ENCODE data around the gene YY1.

Gene YY1

GRCh38 chr14:100323121-100323941 lies 84.4 kb downstream of the YY1 start, which contains the start of gene SLC25A47:
SLC25A47 (plus strand) TSS chr14:100323339; CDS start chr14:100323415, 76 bp downstream.
- no peaks in the 10 kb centered on the region for H3K9me3 ChIP-seq (ENCODE audit: low read depth, low read length)
- H3K36me3 ChIP-seq (ENCODE audit: insufficient read depth, low read length) = no peaks in the 10 kb centered on the region
- no peak for TF ChIP-seq POLR2AphosphoS5 (IDR thresholded peaks at IDR 0.05; ENCODE audit: borderline replicate concordance, low read depth, low read length)
- no peak for TF ChIP-seq FOXP2 (optimal IDR thresholded peaks at IDR 0.05; ENCODE audit: control extremely low read depth, extremely low read length, insufficient read depth)
- TF ChIP-seq EZH2 (IDR thresholded peaks at IDR 0.05) = no peak
- no peak for DNase-seq (ENCODE audit: low read depth, low spot score)
- no peak within 1 kb of the TSS for H3K4me3 ChIP-seq
- H3K27ac ChIP-seq = no peak within 1 kb of the TSS
- no peak within 1 kb of the TSS for H3K9ac ChIP-seq (ENCODE audit: insufficient read length)

DNA sequence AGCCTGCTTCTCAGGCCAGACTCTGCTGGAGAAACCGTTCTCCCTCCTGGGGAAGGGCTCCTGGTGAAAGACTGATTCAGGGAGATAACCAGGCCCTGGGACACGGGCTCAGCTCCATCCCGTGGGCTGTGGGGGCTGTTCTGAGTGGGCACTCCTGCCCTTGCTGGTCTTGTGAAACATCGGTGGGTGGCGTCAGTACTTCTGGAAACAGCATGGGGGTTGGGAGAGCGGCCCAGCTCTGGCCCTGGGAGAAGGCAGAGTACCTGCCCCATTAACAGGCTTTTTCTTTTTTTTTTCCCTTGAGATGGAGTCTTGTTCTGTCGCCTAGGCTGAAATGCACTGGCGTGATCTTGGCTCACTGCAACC lies 85.0 kb downstream of the YY1 start:
- no peaks in the 10 kb centered on the region for H3K36me3 ChIP-seq (ENCODE audit: insufficient read depth, low read length)
- TF ChIP-seq POLR2AphosphoS5 (IDR thresholded peaks at IDR 0.05; ENCODE audit: borderline replicate concordance, low read depth, low read length) (no peak), FOXP2 (optimal IDR thresholded peaks at IDR 0.05; ENCODE audit: control extremely low read depth, extremely low read length, insufficient read depth) (no peak), EZH2 (IDR thresholded peaks at IDR 0.05) (no peak)
- H3K9me3 ChIP-seq (ENCODE audit: low read depth, low read length) = no peaks in the 10 kb centered on the region
- no peak overlapping the region for H3K9ac ChIP-seq (ENCODE audit: insufficient read length)
- no peak for DNase-seq (ENCODE audit: low read depth, low spot score)
- no peak overlapping the region for H3K4me3 ChIP-seq
- no peak overlapping the region for H3K27ac ChIP-seq

DNA sequence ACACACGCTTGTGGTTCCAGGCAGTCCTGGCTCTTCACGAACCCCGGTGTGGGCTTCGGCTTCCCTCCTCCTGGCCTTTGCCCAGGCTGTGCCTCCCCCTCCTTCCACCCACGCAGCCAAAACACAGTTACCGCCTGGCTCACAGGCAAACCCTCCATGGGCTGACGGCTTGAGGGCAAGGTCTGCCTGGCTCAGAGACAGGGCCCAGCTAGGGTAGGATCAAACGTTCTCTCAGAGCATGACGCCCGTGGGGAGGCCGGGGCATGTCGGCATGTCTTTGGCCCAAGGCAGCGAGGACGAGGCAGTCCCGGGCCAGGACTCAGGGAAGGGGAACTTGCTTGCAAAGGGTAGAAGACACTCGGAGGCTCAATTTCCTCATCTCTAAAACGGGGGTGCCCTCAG lies 86.3 kb downstream of the YY1 start:
- H3K4me3 ChIP-seq = no peak overlapping the region
- no peak for TF ChIP-seq FOXP2 (optimal IDR thresholded peaks at IDR 0.05; ENCODE audit: control extremely low read depth, extremely low read length, insufficient read depth)
- no peak for TF ChIP-seq POLR2AphosphoS5 (IDR thresholded peaks at IDR 0.05; ENCODE audit: borderline replicate concordance, low read depth, low read length)
- TF ChIP-seq EZH2 (IDR thresholded peaks at IDR 0.05) = no peak
- no peak overlapping the region for H3K27ac ChIP-seq
- no peak overlapping the region for H3K9ac ChIP-seq (ENCODE audit: insufficient read length)
- H3K9me3 ChIP-seq (ENCODE audit: low read depth, low read length) = no peaks in the 10 kb centered on the region
- no peak for DNase-seq (ENCODE audit: low read depth, low spot score)
- H3K36me3 ChIP-seq (ENCODE audit: insufficient read depth, low read length) = no peaks in the 10 kb centered on the region

- DNase-seq (ENCODE audit: low read depth, low spot score) = no peak
- no peak overlapping the region for H3K4me3 ChIP-seq
- no peak for TF ChIP-seq POLR2AphosphoS5 (IDR thresholded peaks at IDR 0.05; ENCODE audit: borderline replicate concordance, low read depth, low read length)
- TF ChIP-seq EZH2 (IDR thresholded peaks at IDR 0.05) = no peak
- no peak for TF ChIP-seq FOXP2 (optimal IDR thresholded peaks at IDR 0.05; ENCODE audit: control extremely low read depth, extremely low read length, insufficient read depth)
- no peak overlapping the region for H3K9ac ChIP-seq (ENCODE audit: insufficient read length)
- H3K27ac ChIP-seq = no peak overlapping the region
- H3K36me3 ChIP-seq (ENCODE audit: insufficient read depth, low read length) = no peaks in the 10 kb centered on the region
- H3K9me3 ChIP-seq (ENCODE audit: low read depth, low read length) = no peaks in the 10 kb centered on the region
Observed at GRCh38 chr14:100325958-100326357, 87.0 kb downstream of the YY1 start.

GRCh38 chr14:100327128-100327527 lies 88.2 kb downstream of the YY1 start:
- H3K27ac ChIP-seq = no peak overlapping the region
- no peaks in the 10 kb centered on the region for H3K9me3 ChIP-seq (ENCODE audit: low read depth, low read length)
- TF ChIP-seq POLR2AphosphoS5 (IDR thresholded peaks at IDR 0.05; ENCODE audit: borderline replicate concordance, low read depth, low read length) (no peak), EZH2 (IDR thresholded peaks at IDR 0.05) (no peak), FOXP2 (optimal IDR thresholded peaks at IDR 0.05; ENCODE audit: control extremely low read depth, extremely low read length, insufficient read depth) (no peak)
- H3K9ac ChIP-seq (ENCODE audit: insufficient read length) = no peak overlapping the region
- no peaks in the 10 kb centered on the region for H3K36me3 ChIP-seq (ENCODE audit: insufficient read depth, low read length)
- H3K4me3 ChIP-seq = no peak overlapping the region
- DNase-seq (ENCODE audit: low read depth, low spot score) = no peak

- DNase-seq (ENCODE audit: low read depth, low spot score) = no peak
- no peak overlapping the region for H3K9ac ChIP-seq (ENCODE audit: insufficient read length)
- no peak for TF ChIP-seq FOXP2 (optimal IDR thresholded peaks at IDR 0.05; ENCODE audit: control extremely low read depth, extremely low read length, insufficient read depth)
- TF ChIP-seq POLR2AphosphoS5 (IDR thresholded peaks at IDR 0.05; ENCODE audit: borderline replicate concordance, low read depth, low read length) = no peak
- no peak for TF ChIP-seq EZH2 (IDR thresholded peaks at IDR 0.05)
- no peaks in the 10 kb centered on the region for H3K36me3 ChIP-seq (ENCODE audit: insufficient read depth, low read length)
- H3K9me3 ChIP-seq (ENCODE audit: low read depth, low read length) = no peaks in the 10 kb centered on the region
- H3K4me3 ChIP-seq = no peak overlapping the region
- no peak overlapping the region for H3K27ac ChIP-seq
Observed at GRCh38 chr14:100328495-100329163, 89.7 kb downstream of the YY1 start.

GRCh38 chr14:100329233-100330006 lies 90.5 kb downstream of the YY1 start:
- Histone ChIP-seq H3K9me3 (ENCODE audit: low read depth, low read length) (no peaks in the 10 kb centered on the region), H3K27ac (no peak overlapping the region), H3K4me3 (no peak overlapping the region), H3K9ac (ENCODE audit: insufficient read length) (no peak overlapping the region), H3K36me3 (ENCODE audit: insufficient read depth, low read length) (no peaks in the 10 kb centered on the region)
- TF ChIP-seq EZH2 (IDR thresholded peaks at IDR 0.05) (no peak), POLR2AphosphoS5 (IDR thresholded peaks at IDR 0.05; ENCODE audit: borderline replicate concordance, low read depth, low read length) (no peak), FOXP2 (optimal IDR thresholded peaks at IDR 0.05; ENCODE audit: control extremely low read depth, extremely low read length, insufficient read depth) (no peak)
- no peak for DNase-seq (ENCODE audit: low read depth, low spot score)

DNA sequence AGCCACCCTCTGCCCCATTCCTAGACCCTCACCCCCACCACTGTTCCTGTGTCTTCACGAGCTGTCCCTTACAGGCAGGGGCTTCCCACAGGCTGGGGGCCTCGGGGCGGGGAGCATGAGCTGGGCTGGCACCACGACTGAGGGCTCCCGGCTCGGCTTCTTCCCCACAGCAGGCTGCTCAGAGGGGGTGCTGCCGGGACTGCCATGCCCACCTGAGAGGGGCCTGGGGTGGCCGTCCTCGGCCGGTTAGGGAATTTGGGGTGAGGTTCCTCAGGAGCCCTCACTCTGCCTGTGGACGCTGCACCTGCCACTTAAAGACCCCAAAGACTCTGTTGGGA lies 91.0 kb downstream of the YY1 start:
- H3K4me3 ChIP-seq = no peak overlapping the region
- H3K9ac ChIP-seq (ENCODE audit: insufficient read length) = no peak overlapping the region
- no peak for DNase-seq (ENCODE audit: low read depth, low spot score)
- TF ChIP-seq POLR2AphosphoS5 (IDR thresholded peaks at IDR 0.05; ENCODE audit: borderline replicate concordance, low read depth, low read length) (no peak), EZH2 (IDR thresholded peaks at IDR 0.05) (no peak), FOXP2 (optimal IDR thresholded peaks at IDR 0.05; ENCODE audit: control extremely low read depth, extremely low read length, insufficient read depth) (no peak)
- H3K9me3 ChIP-seq (ENCODE audit: low read depth, low read length) = no peaks in the 10 kb centered on the region
- H3K27ac ChIP-seq = no peak overlapping the region
- H3K36me3 ChIP-seq (ENCODE audit: insufficient read depth, low read length) = no peaks in the 10 kb centered on the region

All from SK-N-MC (cell line).